GM12892 (cell line): Measurements from ENCODE around the gene TENM3.

Experiments used
- POLR2A ChIP-seq: IDR thresholded peaks from 2 replicates; pipeline ENCODE4 v1.6.1; 2011; ENCODE audit warnings: low read depth, low read length, control low read depth
- POLR2AphosphoS5 ChIP-seq: IDR thresholded peaks from 2 replicates; pipeline ENCODE4 v1.6.1; 2011; ENCODE audit warnings: low read depth, low read length, control low read depth

GRCh38 chr4:182801636-182802035 is 558.4 kb downstream of the TENM3 start:
- no peak for TF ChIP-seq POLR2AphosphoS5
- no peak for TF ChIP-seq POLR2A
